Activated gamma-delta T cell treated with Interleukin-2 at 50 U/mL for 16 hours (primary cell): Measurements from ENCODE around the gene TOR3A.
"Not testable (repeated sequence)": the region's sequence is repeated elsewhere in the genome, so short reads cannot be mapped to it uniquely, and the experiment has no call there.

Experiments
- DNase-seq: peaks from one replicate; pipeline ENCODE4 v3.0.0-alpha.2; 2020

The TOR3A gene, protein sequence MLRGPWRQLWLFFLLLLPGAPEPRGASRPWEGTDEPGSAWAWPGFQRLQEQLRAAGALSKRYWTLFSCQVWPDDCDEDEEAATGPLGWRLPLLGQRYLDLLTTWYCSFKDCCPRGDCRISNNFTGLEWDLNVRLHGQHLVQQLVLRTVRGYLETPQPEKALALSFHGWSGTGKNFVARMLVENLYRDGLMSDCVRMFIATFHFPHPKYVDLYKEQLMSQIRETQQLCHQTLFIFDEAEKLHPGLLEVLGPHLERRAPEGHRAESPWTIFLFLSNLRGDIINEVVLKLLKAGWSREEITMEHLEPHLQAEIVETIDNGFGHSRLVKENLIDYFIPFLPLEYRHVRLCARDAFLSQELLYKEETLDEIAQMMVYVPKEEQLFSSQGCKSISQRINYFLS

DNA sequence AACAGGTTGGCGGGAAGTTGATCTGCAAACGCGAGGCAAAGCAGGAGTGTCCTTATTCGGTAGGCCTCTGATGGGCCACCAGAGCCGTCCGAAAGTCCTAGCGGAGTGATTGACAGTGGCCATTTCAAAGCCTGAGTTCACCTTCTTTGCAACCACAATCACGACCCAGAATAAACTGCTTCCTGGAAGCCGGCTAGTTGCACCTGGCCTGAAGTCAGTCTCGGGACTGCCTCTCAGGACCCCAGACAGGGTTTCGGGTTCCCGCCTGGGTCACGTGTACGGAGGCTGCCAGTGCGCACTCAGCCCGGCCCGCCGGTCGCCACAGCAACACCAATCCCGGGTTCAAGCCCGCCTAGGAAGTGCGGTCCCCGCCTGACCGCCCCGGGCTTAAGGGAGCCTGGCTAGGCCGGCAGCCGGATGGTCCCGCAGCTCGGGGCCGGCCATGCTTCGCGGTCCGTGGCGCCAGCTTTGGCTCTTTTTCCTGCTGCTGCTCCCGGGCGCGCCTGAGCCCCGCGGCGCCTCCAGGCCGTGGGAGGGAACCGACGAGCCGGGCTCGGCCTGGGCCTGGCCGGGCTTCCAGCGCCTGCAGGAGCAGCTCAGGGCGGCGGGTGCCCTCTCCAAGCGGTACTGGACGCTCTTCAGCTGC, at the start of gene TOR3A:
TSS of gene TOR3A (plus strand) at position 384 of the 646 bp plus-strand sequence. CDS start at position 443, 59 bp downstream.
- peak; percentile 75 for DNase-seq

DNA sequence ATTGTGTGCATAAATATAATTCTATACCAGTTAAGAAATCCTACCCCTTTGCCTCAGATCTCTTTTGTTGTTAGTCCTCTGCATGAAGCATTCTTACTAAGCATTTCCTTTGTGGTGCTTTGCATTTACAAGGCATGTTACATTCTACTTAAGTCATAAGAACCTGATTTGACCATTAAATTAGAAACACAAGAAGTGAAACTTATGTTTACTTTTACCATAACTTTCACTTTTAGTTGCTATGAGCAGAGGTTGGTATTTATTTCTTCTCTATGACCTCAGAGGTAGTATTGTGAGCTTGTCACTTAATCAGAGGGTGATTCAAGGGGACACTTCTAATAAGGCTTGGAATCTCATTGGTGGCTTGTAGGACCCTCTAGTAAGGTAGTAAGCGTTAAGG, 47.1 kb upstream of the TOR3A start:
- DNase-seq = no peak

DNA sequence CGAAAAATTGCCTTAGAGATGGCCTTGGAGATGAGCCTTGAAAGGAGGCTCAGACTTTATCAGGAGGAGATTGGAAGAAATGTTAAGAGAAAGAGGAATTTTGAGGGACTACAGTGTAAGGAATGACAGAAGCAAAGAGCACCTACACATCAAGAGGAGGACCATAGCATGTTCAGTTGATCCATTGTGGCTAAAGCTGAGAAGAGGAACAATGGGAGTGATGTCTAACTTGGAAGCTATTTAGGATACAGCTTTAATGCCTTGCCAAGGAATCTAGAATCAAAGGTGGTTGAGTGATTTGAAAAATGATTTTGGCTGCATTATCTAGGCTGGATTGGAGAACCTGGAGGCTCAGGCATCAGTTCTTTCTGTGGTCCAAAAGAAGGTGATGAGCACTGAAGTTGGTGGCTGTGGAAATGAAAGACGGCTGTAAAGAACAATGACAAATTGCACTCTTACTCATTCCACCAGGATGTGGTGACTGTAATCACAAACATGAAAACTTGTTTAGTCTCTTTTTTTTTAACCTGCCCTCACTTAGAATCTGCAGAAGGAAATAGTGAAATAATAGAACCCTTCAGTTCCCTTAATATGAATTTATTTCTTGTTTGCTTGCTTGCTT, 44.9 kb upstream of the TOR3A start:
- DNase-seq = peak; percentile 14

DNA sequence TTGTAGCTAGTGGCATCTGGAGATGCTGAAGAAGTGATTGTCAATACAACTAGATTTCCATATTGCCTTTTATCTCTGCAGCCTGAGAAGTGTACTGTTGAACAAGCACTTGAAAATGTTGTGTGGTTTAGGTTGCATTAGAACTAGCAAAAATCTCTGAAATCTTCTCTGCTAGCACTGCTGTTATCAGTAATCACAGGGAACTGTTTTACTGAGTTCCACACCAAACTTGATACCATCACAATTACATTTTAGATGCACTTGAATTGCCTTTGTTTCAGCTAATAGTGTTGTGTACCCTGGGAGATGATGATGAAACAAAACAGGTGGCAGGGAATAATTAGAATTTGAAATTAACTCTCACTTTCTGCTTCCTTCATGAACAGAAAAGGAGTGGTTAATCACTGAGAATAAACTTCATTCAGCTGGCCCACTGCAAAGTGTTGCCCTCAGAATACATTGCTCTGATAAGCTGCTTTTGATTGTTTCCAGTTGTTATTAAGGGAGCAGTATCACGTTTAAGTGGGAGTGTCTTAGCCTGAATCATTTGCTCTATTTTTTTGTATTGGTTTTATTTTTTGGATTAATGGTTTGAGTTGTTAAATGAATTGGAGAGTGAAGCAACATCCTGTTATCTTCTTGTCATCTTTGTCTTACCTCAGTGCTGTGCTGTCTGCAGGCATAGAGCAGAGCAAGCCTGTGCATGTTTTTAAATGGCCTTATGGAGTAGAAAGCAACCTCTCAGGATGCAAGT, 43.2 kb upstream of the TOR3A start:
- no peak for DNase-seq

DNA sequence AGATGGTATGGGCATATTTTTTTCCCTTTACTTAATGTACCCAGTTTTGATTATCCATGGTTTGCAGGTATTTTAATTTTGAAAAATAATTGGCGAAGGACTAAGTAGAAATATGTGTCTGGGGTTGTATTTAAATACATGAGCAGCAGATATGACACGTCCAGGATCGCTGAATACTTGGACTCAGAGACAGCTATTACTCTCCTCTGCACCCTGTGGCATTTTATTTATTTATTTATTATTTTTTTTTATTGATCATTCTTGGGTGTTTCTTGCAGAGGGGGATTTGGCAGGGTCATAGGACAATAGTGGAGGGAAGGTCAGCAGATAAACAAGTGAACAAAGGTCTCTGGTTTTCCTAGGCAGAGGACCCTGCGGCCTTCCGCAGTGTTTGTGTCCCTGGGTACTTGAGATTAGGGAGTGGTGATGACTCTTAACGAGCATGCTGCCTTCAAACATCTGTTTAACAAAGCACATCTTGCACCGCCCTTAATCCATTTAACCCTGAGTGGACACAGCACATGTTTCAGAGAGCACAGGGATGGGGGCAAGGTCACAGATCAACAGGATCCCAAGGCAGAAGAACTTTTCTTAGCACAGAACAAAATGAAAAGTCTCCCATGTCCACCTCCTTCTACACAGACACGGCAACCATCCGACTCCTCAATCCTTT, 42.2 kb upstream of the TOR3A start:
- not testable (repeated sequence) for DNase-seq

DNA sequence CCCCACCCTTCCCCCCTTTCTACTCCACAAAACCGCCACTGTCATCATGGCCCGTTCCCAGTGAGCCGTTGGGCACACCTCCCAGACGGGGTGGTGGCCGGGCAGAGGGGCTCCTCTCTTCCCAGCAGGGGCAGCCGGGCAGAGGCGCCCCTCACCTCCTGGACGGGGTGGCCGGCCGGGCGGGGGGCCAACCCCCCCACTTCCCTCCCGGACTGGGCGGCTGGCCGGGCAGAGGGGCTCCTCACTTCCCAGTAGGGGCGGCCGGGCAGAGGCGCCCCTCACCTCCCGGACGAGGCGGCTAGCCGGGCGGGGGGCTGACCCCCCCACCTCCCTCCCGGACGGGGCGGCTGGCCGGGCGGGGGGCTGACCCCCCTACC, 41.7 kb upstream of the TOR3A start:
- DNase-seq = not testable (repeated sequence)

DNA sequence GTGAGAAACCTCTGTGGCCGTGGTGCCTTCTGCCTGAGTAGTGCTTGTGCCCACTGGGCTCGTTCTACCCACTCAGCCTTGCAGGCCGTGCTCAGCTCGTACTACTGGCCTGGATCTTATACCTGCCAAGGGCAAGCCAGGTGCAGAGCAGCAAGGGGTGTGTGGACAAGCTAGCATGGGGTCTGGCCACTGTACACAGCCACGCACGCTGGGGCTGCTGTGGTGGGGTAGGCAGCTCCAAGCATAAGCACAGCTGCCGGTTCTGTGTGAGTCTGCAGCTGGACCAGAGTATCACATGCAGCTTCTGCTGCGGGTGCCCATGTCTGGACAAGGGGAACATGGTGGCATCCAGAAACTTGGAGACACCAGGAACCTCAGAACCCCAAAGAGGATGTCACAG, 39.8 kb upstream of the TOR3A start:
- DNase-seq = no peak

DNA sequence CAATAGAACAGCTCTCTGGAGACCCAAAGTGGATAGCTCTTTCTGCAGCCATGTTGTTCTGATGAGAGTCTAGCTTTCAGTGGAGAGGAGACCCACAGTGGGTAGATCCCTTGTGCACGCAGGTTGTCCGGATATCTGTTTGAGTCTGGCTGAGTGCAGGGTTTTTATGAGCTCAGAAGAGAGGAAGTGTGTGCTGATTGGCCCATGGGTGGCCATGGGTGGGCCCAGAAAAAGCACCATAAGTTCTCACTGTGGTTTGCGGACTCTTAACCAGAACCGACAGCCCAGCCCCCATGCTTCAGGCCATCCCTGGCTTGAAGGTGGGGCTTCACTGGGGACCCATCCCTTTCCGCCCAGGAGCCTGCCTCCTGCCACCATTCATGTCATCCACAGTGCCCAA, 39.2 kb upstream of the TOR3A start:
- no peak for DNase-seq

DNA sequence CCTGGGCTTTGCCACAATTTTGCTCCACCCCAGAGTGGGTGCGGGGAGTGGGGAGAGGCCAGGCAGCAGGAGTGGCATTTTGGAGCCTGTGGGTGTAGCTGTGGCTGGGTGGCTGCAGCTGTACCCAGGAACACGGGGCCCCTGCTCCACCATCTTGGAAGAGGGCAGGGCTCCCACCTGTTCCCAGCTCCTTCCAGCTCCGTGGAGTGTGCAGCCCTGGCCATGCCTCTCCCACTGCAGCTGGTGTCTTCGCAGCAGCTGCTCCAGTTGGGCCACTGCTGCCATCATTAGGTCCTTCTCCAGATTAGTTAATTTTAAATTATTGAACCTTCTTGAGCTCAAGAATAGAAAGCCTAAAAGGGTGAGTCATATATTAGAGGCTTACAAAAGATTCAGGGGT, 38.6 kb upstream of the TOR3A start:
- DNase-seq = no peak

DNA sequence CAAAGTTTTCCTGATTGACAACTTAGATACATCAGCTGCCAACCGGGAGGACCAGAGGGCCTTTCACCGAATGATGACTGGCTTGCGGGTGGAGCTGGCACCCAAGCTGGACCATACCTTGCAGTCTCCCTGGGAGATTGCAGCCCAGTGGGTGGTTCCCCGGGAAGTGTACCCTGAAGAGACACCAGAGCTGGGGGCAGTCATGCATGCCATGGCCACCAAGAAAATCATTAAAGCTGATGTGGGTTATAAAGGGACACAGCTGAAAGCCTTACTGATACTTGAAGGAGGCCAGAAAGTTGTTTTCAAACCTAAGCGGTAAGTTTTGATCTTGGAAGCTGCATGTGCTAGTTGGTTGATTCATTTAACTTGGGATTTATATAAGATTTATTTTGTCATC, 38.0 kb upstream of the TOR3A start:
- no peak for DNase-seq

DNA sequence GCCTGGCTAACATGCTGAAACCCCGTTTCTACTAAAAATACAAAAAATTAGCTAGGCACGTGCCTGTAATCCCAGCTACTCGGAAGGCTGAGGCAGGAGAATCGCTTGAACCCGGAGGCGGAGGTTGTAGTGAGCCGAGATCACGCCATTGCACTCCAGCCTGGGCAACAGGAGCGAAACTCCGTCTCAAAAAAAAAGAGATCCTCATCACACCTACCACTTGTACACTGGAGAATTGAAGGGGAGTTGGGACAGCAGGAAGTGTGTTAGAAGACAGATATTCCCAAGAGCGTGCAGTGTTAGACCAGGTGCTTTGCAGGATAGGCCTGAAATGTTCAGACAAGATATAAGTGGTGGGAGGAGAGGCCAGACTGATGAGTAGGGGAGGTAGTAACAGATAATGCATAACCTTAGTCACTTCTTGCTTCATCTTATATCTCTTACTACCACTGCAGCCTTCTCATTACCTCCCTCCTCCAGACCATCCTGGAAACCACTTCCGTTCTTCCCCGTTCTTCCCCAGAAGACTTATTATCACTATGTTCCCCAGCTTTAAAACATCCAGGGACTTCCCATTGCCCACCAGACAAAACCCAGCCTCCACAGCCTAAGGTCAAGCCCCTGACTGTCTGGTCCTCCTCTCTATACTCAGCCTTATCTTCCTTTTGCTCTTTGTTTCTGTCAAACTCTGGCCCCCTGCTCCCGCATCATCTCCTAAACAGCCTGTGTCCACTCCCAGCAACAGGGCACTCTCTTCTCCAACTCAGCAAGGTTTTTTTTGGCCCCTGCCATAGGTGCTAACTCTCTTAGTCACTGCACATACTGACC, 34.8 kb upstream of the TOR3A start:
- DNase-seq = no peak

DNA sequence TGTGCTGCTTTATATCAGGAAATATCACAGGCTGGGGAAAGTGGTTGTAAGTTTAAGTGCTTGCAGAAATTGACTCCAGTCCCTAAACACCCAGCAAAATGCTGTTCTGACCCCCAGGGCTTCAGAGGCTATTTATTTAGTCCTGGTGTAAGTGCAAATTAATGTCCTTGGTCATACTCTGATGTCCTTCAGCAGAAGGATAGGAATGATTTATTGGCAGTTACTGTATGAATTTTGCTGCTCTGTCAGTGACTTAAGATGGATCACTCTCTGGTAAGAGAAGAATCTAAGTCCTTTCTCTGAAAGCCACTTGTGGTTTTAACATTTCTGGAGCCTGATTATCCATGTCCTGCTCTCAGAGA, 34.3 kb upstream of the TOR3A start:
- no peak for DNase-seq

DNA sequence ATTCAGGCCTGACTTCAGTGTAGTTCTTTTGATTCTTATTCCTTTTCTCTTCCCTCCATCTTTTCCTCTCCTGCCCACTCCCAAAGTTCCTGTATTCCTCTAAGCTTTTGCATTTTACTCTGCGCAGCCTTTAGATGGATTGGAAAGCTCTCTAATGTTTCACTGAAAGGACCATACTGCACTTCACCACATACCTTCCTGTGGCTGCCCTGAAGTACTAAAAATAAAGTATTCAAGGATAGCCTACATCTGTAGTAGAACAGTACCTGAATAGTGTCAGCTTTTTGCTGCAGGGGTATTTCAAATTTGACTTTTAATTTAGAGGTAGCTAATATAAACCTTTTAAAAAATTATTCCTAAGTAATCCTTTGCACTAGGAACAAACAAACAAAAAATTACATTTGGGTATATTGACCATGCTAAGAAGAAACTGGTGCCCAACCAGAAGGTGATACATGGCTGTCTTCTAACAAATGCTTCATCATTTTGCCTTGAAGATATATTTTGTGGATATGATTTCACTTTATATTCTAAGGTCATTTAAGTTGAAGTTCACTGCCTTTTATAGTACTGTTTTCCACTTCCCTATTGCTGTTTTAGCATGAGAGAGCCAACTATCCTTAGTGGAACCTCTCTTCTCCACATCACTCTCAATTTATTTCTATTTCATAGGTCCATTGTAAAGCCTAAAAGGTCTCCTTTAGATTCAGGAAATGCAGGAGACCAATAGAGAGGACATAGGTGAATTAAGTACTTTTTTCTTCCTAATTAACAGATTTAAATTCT, 33.3 kb upstream of the TOR3A start:
- DNase-seq = no peak

DNA sequence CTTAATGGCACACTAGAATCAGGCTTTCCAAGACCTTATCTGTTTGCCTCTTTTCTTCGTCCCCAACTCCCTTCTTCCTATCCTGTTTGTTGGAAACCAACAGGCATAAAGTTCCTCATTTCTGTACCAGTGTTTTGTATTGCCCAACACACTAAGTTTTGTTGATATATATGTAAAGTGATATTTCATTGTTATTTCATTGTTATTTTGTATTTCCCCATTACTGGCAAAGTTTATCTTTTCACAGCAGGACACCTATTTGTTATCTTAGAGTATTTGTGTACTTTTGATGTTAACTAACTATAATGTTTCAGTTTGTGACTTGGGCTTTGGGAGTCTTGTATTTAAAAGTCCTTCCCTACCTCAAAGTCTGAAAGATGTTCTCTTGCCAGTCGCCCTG, 29.1 kb upstream of the TOR3A start:
- no peak for DNase-seq

DNA sequence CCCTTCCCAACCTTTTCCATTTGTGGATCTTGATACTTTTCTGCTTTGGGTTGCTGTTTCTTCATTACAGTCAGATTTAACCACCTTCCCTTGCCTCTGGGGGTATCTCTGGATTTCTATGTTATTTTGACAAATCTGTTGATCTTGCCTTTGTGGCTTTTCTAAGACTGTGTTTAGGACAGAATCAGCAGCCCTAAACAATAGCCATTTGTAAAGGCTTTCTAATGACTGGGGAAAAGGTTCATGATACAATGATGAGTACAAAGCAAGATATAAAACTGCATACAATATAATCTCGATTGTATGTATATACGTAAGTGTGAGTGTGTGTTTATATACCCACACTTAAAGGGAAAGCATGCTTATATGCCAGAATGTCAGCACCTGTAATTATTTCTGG, 28.4 kb upstream of the TOR3A start:
- DNase-seq = no peak

DNA sequence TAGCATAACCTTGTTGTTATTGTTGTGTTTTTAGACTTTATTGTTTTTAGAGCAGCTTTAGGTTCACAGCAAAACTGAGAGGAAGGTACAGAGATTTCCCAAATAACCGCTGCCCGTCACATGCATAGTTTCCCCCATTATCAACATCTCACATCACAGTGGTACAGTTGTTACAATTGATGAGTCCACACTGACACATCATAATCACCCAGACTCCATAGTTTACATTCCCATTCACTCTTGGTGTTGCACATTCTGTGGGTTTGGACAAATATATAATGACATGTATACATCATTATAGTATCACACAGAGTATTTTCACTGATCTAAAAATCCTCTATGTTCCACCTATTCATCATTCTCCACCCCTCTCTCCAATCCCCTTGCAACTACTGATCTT, 25.9 kb upstream of the TOR3A start:
- DNase-seq = no peak

DNA sequence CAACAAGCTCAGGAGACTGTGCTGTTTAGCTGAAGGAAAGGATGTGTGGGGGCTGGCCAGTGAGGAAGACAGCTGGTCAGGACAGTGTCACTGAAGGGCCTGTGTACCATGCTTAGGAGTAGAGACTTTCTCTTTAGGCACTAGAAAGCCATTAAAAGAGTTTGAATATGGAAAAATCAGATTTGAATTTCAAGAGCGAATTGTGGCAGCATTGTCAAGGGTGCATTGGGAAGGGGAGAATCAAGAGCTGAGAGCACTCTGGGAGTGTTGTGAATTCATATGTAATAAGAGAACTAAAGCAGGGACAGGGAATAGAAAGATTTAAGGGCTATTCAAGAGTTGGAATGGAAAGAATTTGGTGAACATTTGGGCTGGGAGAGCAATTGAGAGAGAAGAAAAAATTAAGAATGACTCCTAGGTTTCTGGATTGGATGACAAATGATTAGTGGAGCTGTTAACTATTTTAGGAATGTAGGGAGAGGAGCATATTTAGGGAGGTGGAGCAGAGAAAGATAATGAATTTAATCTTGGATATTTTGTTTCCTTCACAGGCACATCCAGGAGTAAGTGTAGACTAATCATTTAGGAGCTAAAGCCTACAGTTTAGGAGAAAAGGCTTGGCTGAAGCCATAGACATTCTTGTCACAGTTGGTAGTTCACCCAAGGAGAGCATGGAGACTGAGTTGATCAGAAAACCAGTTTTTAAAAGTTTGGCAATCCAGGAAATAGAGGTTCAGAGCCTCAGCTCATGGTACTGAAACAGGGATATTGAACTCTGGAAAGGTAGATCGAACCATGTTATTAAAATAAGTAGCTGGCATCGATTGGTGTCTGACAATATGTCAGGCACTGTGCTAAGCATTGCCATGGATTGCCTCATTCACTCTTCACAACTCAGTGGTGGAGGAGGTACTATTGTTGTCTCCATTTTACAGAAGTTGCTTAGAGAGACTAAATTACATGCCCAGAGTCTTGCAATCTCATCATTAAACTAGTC, 23.1 kb upstream of the TOR3A start:
- no peak for DNase-seq

DNA sequence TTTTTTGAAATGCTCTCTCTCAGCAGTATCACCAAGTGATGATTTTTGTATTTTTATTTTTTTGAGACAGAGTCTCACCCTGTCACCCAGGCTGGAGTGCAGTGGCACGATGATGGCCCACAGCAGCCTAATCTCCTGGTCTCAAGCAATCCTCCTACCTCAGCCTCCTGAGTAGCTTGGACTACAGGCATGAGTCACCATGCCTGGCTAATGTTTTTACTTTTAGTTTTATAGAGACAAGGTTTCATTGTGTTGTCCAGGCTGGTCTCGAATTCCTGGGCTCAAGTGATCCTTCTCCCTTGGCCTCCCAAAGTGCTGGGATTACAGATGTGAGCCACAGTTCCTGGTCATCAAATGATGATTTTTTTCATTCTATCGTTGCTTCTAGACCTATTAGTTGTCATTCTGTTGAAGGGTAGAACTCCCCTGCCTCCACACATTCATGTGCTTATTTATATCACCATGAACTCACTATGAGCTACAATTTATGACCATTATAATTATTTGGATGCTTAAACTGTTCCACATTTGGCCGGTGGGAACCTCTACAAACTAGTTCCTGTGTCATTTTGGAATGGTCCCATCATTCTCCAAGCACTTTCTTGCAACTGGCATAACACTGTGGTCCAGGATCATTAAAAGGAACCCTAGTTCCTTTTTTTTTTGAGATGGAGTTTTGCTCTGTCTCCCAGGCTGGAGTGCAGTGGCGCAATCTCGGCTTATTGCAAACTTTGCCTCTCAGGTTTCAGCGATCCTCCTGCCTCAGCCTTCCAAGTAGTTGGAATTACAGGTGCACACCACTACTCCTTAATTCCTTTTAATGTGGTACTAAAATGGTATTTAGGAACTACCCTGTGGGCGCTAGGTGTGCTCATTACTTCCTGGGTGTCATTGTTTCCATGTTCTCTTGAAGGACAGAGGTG, 20.2 kb upstream of the TOR3A start:
- no peak for DNase-seq

DNA sequence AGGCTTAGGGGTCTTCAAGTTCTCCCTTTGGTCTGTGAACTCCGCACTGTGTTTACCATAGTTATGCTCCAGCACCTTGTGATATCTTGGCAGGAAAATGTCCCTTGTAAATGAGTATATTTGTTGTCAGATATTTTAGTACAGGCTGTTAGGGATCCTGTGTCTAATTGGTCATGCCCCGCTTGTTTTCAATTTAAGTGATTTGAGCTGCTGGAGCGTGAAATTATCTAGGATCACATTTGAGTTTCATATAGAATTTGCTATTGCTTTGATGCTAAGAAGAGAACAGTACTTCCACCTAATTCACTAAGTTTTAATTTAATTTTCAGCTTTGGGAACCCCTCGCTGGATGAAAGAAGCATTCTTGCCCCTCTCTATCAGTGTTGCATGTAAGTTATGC, 15.4 kb upstream of the TOR3A start:
- DNase-seq = no peak
